HepG2 (cell line): ENCODE results near the gene CNPY1. TPM values are rescaled to one million over a fixed set of nuclear protein-coding genes. Genes with fewer than 3 reads are reported as not detected.

Experiments used
- ATAC-seq: fragments of 200-7000 bp; cut with Tn5 transposase; 3 replicates; pipeline ENCODE4 v1.9.1; 2020; ENCODE audit warnings: mild to moderate bottlenecking, moderate library complexity
- BruUV-seq: library from RNA; stranded (reverse); fragments of 400-500 nt; replicated peaks from 2 replicates; lab custom pipeline; 2021; lab: Mats Ljungman, UMichigan
- CTCF ChIA-PET: fragments of 300-600 bp; formaldehyde crosslinking; extraction: SDS; loops from one replicate; lab custom pipeline; 2021; ENCODE audit warnings: low total read pairs, inconsistent platforms, low intra/inter-chr PET ratio; lab: Yijun Ruan, JAX
- POLR2A ChIA-PET: fragments of 350-600 bp; sonication (Branson Sonifier 250); formaldehyde crosslinking; loops from one replicate; lab custom pipeline; 2020; ENCODE audit warnings: antibody characterized with exemption, inconsistent platforms; lab: Yijun Ruan, JAX
- DNase-seq: peaks from one replicate; pipeline ENCODE4 v3.0.0-alpha.2; 2015; ENCODE audit warnings: low spot score
- FAIRE-seq: peaks from 3 replicates; lab custom pipeline; 2011; peaks lifted over from hg19 to GRCh38; lab: Jason Lieb, UNC
- H2AFZ ChIP-seq: one replicate; pipeline ENCODE4 v1.6.1; 2011; ENCODE audit warnings: low read length, inconsistent platforms
- H3K27ac ChIP-seq: fragments of 300-600 bp; 3 replicates; pipeline ENCODE4 v1.8.0; 2011; ENCODE audit warnings: mixed run types, mild to moderate bottlenecking, mixed read lengths, low read length, inconsistent platforms; ENCODE audit not compliant: insufficient read depth; ENCODE audit errors: extremely low read length
- H3K27me3 ChIP-seq, 2 experiments: fragments of 200-600 bp in 1 of 2; 2 replicates in 1 of 2; 3 replicates in 1 of 2; pipeline versions ENCODE4 v1.6.0 to v1.8.0; 2011; ENCODE audit warnings: low read length in 2 of 2, mild to moderate bottlenecking in 2 of 2, moderate library complexity in 2 of 2, inconsistent platforms in 1 of 2; ENCODE audit not compliant: insufficient read depth in 2 of 2, control insufficient read depth in 1 of 2
- H3K36me3 ChIP-seq, 2 experiments: fragments of 200-600 bp in 1 of 2; replicated peaks in 1 of 2; 2 replicates in 1 of 2; 3 replicates in 1 of 2; pipeline versions ENCODE4 v1.5.1 to v1.8.0; 2011; ENCODE audit warnings: low read length in 2 of 2, inconsistent platforms in 1 of 2; ENCODE audit not compliant: insufficient read depth in 2 of 2, control insufficient read depth in 1 of 2
- H3K4me1 ChIP-seq: 2 replicates; pipeline ENCODE4 v1.5.1; 2012; ENCODE audit warnings: low read length, inconsistent platforms; ENCODE audit not compliant: insufficient read depth
- H3K4me2 ChIP-seq: 2 replicates; pipeline ENCODE4 v1.6.0; 2011; ENCODE audit warnings: low read depth, low read length, inconsistent platforms
- H3K4me3 ChIP-seq, 3 experiments: fragments of 200-600 bp in 1 of 3; sonication (generic), shearing (Covaris generic) in 1 of 3; replicated peaks in 1 of 3; 2 replicates each; pipeline ENCODE4 v1.5.1; 2011 to 2016; ENCODE audit warnings: low read length in 3 of 3, inconsistent platforms in 2 of 3, low read depth in 2 of 3, mild to moderate bottlenecking in 2 of 3, control low read depth in 1 of 3, mixed read lengths in 1 of 3; ENCODE audit not compliant: insufficient read depth in 1 of 3
- H3K79me2 ChIP-seq: one replicate; pipeline ENCODE4 v1.6.1; 2011; ENCODE audit warnings: low read length, inconsistent platforms; ENCODE audit not compliant: insufficient read depth
- H3K9ac ChIP-seq: 2 replicates; pipeline ENCODE4 v1.6.0; 2011; ENCODE audit warnings: mild to moderate bottlenecking, low read depth, low read length, inconsistent platforms; ENCODE audit not compliant: insufficient read depth
- H3K9me3 ChIP-seq: 2 replicates; pipeline ENCODE4 v1.5.1; 2012; ENCODE audit warnings: mild to moderate bottlenecking, low read length
- H4K20me1 ChIP-seq: 2 replicates; pipeline ENCODE4 v1.6.0; 2011; ENCODE audit warnings: inconsistent platforms, mild to moderate bottlenecking, low read length, moderate library complexity; ENCODE audit not compliant: insufficient read depth
- GFI1 ChIP-seq: sonication (generic); formaldehyde crosslinking; IDR thresholded peaks from 2 replicates; pipeline ENCODE4 v1.5.0; 2020; ENCODE audit warnings: missing genetic modification reagents, mild to moderate bottlenecking, borderline replicate concordance
- HES4 ChIP-seq: sonication (generic); formaldehyde crosslinking; IDR thresholded peaks from 2 replicates; pipeline ENCODE4 v1.9.0; 2021; ENCODE audit warnings: mild to moderate bottlenecking, missing genetic modification reagents, borderline replicate concordance
- KLF16 ChIP-seq, 2 experiments: sonication (generic) in 1 of 2; formaldehyde crosslinking in 1 of 2; IDR thresholded peaks; 2 replicates each; pipeline versions ENCODE4 v1.6.1 to v1.8.0; 2016 to 2023; ENCODE audit warnings: missing genetic modification reagents in 2 of 2, missing compliant biosample characterization in 1 of 2
- LCORL ChIP-seq, 2 experiments: fragments of 450-650 bp in 1 of 2; sonication (generic) in 1 of 2; formaldehyde crosslinking in 1 of 2; IDR thresholded peaks; 2 replicates each; pipeline versions ENCODE4 v1.5.0 to v1.6.1; 2017 to 2020; ENCODE audit warnings: antibody characterized with exemption in 1 of 2, missing genetic modification reagents in 1 of 2
- MED13 ChIP-seq: sonication (generic); formaldehyde crosslinking; IDR thresholded peaks from 2 replicates; pipeline ENCODE4 v1.5.0; 2020; ENCODE audit warnings: missing genetic modification reagents
- TFE3 ChIP-seq: IDR thresholded peaks from 2 replicates; pipeline ENCODE4 v1.6.1; 2016
- TMF1 ChIP-seq: sonication (generic); formaldehyde crosslinking; IDR thresholded peaks from 2 replicates; pipeline ENCODE4 v1.8.1; 2022; ENCODE audit warnings: low read depth, missing genetic modification reagents
- ZNF367 ChIP-seq: sonication (generic); formaldehyde crosslinking; IDR thresholded peaks from 2 replicates; pipeline ENCODE4 v1.4.0; 2020; ENCODE audit warnings: missing genetic modification reagents, borderline replicate concordance
- ZNF557 ChIP-seq: sonication (generic); formaldehyde crosslinking; IDR thresholded peaks from 2 replicates; pipeline ENCODE4 v1.4.0; 2020; ENCODE audit warnings: missing genetic modification reagents
- ZNF879 ChIP-seq: sonication (generic); formaldehyde crosslinking; IDR thresholded peaks from 2 replicates; pipeline ENCODE4 v1.8.1; 2023; ENCODE audit warnings: missing genetic modification reagents
- WGBS: methylation state at CpG from one replicate; pipeline ENCODE4 v1.1.6; 2017; ENCODE audit warnings: low lambda C conversion rate; 5-methylcytosine and 5-hydroxymethylcytosine counted together
- in situ Hi-C: cut with HindIII; loops from 2 replicates; pipeline ENCODE4 v1.10.0; 2017; ENCODE audit warnings: low pct_unique_long_range_greater_than_20kb; ENCODE audit not compliant: extremely low pct_ligation_motif_present
- intact Hi-C: fragments of 100-400 bp; cut with micrococcal nuclease; formaldehyde crosslinking; loops from one replicate; pipeline ENCODE4 v1.10.0; 2022; ENCODE audit not compliant: unreplicated experiment
- polyA plus RNA-seq, 8 experiments: library from polyadenylated mRNA; depleted of rRNA in 3 of 8; stranded (reverse) in 7 of 8; unstranded in 1 of 8; fragments of >200 nt; fragmentation: Illumina TruSeq in 4 of 8; extraction: Trizol in 4 of 8; gene quantifications; 2 replicates each; pipeline versions ENCODE4 v1.2.1 to v1.2.3, GENCODE V29; 2011 to 2016; ENCODE audit warnings: low read depth in 4 of 8, missing spikeins in 1 of 8, mixed read lengths in 1 of 8; ENCODE audit not compliant: insufficient read depth in 1 of 8
- total RNA-seq, 5 experiments: library from RNA; depleted of rRNA; stranded (reverse); fragments of >200 nt; fragmentation: Illumina TruSeq; extraction: Trizol; gene quantifications; 2 replicates each; pipeline ENCODE4 v1.2.3, GENCODE V29; 2016; ENCODE audit warnings: low read depth in 1 of 5
- TF ChIP-seq, protein P1 (sequence below): sonication (generic); formaldehyde crosslinking; IDR thresholded peaks from 2 replicates; pipeline ENCODE4 v1.4.0; 2020; ENCODE audit warnings: missing genetic modification reagents

CNPY1 gene
- total and polyA plus RNA-seq, 2 of the 13 experiments (the other 11 are each of a cell fraction or from before 2014, with no cell fraction given): not detected

DNA sequence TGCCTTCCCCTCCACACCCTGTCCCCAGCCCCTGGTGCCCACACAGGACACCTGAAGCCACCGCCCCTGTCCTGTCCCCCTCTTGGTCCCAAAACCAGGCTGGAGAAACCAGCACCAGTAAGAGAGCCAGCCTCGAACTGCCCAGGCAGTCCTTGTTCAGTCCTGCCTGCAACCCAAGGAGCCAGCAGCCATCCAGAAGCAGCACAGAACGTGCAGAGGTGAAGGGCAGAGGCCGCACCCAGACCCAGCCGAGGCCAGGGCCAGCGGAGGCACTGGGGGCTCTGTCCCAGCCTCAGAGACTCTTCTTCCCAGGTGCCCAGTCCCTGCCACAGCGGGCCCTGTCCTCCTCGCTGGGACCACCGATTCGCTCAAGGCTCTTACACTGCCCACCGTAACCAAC, 23.3 kb upstream of the CNPY1 start (continued):
- no peak for TF ChIP-seq LCORL (IDR thresholded peaks at IDR 0.05)
- TF ChIP-seq LCORL (CRISPR knock-in tag; IDR thresholded peaks at IDR 0.05): no peak

DNA sequence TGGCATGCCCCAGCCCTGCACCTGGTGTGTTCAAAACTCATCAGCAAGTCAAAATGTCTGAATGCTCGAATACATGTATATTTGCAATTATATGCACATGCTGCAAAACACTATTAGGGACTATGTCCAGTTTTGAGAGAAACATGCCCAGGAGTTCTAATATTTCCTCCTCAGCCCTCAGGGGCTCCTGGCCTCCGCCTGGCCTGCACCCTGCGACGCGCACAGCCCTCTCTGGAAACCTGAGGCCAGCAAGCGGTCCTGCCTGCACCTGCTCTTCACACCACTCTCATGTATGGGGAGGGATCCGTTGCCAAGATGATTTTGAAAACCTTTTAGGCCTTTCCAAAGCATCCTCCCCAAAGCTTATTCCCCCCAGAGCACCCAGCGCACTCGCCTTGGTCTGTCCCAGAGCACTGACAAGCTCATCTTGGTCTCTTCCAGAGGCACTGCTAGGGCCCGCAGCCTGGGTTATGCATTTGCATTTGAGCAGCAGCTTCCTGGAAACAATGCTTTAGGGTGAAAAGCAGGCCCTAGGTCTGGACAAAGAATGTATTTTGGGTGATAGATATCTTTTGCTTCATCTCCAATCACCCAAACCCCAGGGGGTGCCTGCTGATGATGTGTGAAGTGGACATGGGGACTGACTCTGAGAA, 22.6 kb upstream of the CNPY1 start:
- Histone ChIP-seq H3K27me3 (peaks cover 1 to 65% of the 10 kb centered on the region in 2 experiments; a peak in 4 of 5 replicates), H3K27ac (no peak overlapping the region), H2AFZ (no peak overlapping the region), H3K4me1 (peaks cover 16% of the 10 kb centered on the region), H3K4me3 (no peak overlapping the region), H3K9me3 (no peaks in the 10 kb centered on the region), H3K4me2 (no peak overlapping the region), H3K9ac (no peak overlapping the region), H3K79me2 (no peaks in the 10 kb centered on the region), H4K20me1 (no peaks in the 10 kb centered on the region), H3K36me3 (no peaks in the 10 kb centered on the region)
- POLR2A ChIA-PET: no interaction called here
- FAIRE-seq (no peak), DNase-seq (no peak), ATAC-seq (no peak)
- BruUV-seq: no TSS peak
- no peak for TF ChIP-seq ZNF557
- TF ChIP-seq MED13 (CRISPR knock-in tag): no peak
- TF ChIP-seq, protein P1, sequence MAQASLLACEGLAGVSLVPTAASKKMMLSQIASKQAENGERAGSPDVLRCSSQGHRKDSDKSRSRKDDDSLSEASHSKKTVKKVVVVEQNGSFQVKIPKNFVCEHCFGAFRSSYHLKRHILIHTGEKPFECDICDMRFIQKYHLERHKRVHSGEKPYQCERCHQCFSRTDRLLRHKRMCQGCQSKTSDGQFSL (CRISPR knock-in tag): no peak
- no peak for TF ChIP-seq GFI1
- TF ChIP-seq TMF1 (CRISPR knock-in tag): no peak
- no peak for TF ChIP-seq HES4 (CRISPR knock-in tag)
- no peak for TF ChIP-seq ZNF367 (CRISPR knock-in tag)
- no peak for TF ChIP-seq KLF16 (CRISPR knock-in tag; IDR thresholded peaks at IDR 0.05)
- TF ChIP-seq ZNF879: no peak
- TF ChIP-seq TFE3 (CRISPR knock-in tag): no peak
- in situ Hi-C loops: no loop called here
- intact Hi-C loops: no loop called here
- CTCF ChIA-PET: no interaction called here
- WGBS: 64% methylated on average over 10 of the region's 10 CpGs
